Regular cardiac myocyte (primary cell): Measurements from ENCODE around the gene TBX18. TPM values are rescaled to one million over a fixed set of nuclear protein-coding genes. Genes with fewer than 3 reads are reported as not detected.

Experiments used
- total RNA-seq: library from RNA; depleted of rRNA; stranded (reverse); fragments of >200 nt; gene quantifications from 2 replicates; pipeline ENCODE4 v1.2.3, GENCODE V29; 2014

The TBX18 gene
- 37.5 and 49.8 TPM in 2 replicates for total RNA-seq

DNA sequence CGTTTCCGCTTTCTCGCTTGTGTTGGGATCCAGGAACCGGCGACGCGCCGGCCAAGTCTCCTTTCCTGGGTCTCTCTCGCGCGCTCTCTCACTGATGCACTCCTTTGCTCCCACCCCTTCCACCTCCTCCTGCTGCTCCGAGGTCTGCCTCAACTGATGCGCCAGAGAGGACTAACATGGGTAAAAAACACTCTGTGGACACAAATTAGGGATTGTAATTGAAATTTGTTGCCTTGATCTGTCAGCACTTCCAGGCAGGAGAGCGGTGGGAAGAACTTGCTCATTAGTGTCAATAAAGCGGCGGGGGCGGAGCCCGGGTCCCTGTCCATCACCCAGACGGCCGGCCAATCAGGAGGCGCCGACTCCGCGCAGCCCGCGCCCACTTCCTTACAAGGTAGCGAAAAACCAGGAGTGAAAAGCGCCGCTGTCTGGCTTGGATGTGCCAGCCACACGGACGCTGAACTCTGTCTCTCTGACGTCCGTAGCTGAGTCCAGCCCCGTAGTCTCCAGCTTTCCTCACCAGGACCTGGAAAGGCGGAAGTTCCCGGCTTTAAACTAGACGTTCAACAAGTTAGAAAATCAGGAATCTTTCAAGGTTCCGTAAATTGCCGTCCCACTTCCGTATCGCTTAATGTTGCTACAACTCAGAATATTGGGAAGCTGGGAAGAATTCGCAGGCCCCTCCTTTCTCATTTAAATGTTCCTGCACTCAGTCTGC is at the start of gene TBX18:
Gene TBX18 (minus strand): TSS at position 267 of the 718 bp plus-strand sequence. CDS start 417 bp downstream, outside the sequence.

